Neural progenitor cell (in vitro differentiated cells): ENCODE measurements around the gene POU1F1. TPM values are rescaled to one million over a fixed set of nuclear protein-coding genes. Genes with fewer than 3 reads are reported as not detected.

ENCODE experiments used
- DNase-seq: peaks from one replicate; pipeline ENCODE4 v3.0.0-alpha.2; 2016; ENCODE audit warnings: low spot score
- H2AFZ ChIP-seq: fragments of 200-600 bp; sonication (generic); replicated peaks from 2 replicates; pipeline ENCODE4 v1.6.1; 2016; ENCODE audit warnings: antibody characterized with exemption
- H3F3A ChIP-seq: fragments of 200-600 bp; sonication (generic); 2 replicates; pipeline ENCODE4 v1.6.1; 2016; ENCODE audit warnings: antibody characterized with exemption, low read depth
- H3K27ac ChIP-seq: fragments of 200-600 bp; sonication (generic); 2 replicates; pipeline ENCODE4 v1.5.1; 2016; ENCODE audit warnings: mild to moderate bottlenecking
- H3K27me3 ChIP-seq: fragments of 200-600 bp; sonication (generic); 2 replicates; pipeline ENCODE4 v1.6.1; 2016; ENCODE audit warnings: mild to moderate bottlenecking, moderate library complexity
- H3K36me3 ChIP-seq: fragments of 200-600 bp; sonication (generic); 2 replicates; pipeline ENCODE4 v1.5.1; 2016
- H3K4me1 ChIP-seq: fragments of 200-600 bp; sonication (generic); 2 replicates; pipeline ENCODE4 v1.6.1; 2016; ENCODE audit warnings: mixed run types
- H3K4me2 ChIP-seq: fragments of 200-600 bp; sonication (generic); 2 replicates; pipeline ENCODE4 v1.6.1; 2016
- H3K4me3 ChIP-seq: fragments of 200-600 bp; sonication (generic); 2 replicates; pipeline ENCODE4 v1.5.1; 2016
- H3K79me2 ChIP-seq: fragments of 200-600 bp; sonication (generic); 2 replicates; pipeline ENCODE4 v1.6.1; 2016; ENCODE audit warnings: low read depth
- H3K9ac ChIP-seq: fragments of 200-600 bp; sonication (generic); 2 replicates; pipeline ENCODE4 v1.6.1; 2016
- H3K9me3 ChIP-seq: fragments of 200-600 bp; sonication (generic); 2 replicates; pipeline ENCODE4 v1.5.1; 2016; ENCODE audit warnings: low read depth
- H4K20me1 ChIP-seq: fragments of 200-600 bp; sonication (generic); 2 replicates; pipeline ENCODE4 v1.6.1; 2016; ENCODE audit warnings: low read depth
- H3K27ac Mint-ChIP-seq: 3 replicates; pipeline ENCODE4 v1.8.0; 2021; ENCODE audit warnings: mixed read lengths
- H3K27me3 Mint-ChIP-seq: 2 replicates; pipeline ENCODE4 v1.8.0; 2022; ENCODE audit warnings: low read depth, mild to moderate bottlenecking, inconsistent platforms, moderate library complexity, mixed read lengths; ENCODE audit not compliant: insufficient read depth
- H3K36me3 Mint-ChIP-seq: 3 replicates; pipeline ENCODE4 v1.8.0; 2021; ENCODE audit warnings: mixed read lengths
- H3K4me1 Mint-ChIP-seq: 3 replicates; pipeline ENCODE4 v1.8.0; 2021; ENCODE audit warnings: mixed read lengths
- H3K4me3 Mint-ChIP-seq: 3 replicates; pipeline ENCODE4 v1.8.0; 2021; ENCODE audit warnings: mild to moderate bottlenecking, moderate library complexity, mixed read lengths
- H3K9me3 Mint-ChIP-seq: 3 replicates; pipeline ENCODE4 v1.8.0; 2020; ENCODE audit warnings: mixed read lengths
- EZH2 ChIP-seq: fragments of 200-600 bp; sonication (generic); IDR thresholded peaks from 2 replicates; pipeline ENCODE4 v1.6.1; 2017; ENCODE audit warnings: antibody characterized with exemption, mild to moderate bottlenecking, moderate library complexity
- EZH2phosphoT487 ChIP-seq: fragments of 200-600 bp; sonication (generic); IDR thresholded peaks from 2 replicates; pipeline ENCODE4 v1.6.1; 2017; ENCODE audit warnings: antibody characterized with exemption
- total RNA-seq: library from RNA; depleted of rRNA; stranded (reverse); fragments of >200 nt; gene quantifications from 2 replicates; pipeline ENCODE4 v1.2.3, GENCODE V29; 2015; ENCODE audit warnings: low replicate concordance
- TF ChIP-seq, protein P1 (sequence below): fragments of 200-600 bp; sonication (generic); IDR thresholded peaks from 2 replicates; pipeline ENCODE4 v1.5.1; 2017; ENCODE audit warnings: antibody characterized with exemption, mild to moderate bottlenecking

The POU1F1 gene
- total RNA-seq, 1 donor from 2014 or later = not detected

DNA sequence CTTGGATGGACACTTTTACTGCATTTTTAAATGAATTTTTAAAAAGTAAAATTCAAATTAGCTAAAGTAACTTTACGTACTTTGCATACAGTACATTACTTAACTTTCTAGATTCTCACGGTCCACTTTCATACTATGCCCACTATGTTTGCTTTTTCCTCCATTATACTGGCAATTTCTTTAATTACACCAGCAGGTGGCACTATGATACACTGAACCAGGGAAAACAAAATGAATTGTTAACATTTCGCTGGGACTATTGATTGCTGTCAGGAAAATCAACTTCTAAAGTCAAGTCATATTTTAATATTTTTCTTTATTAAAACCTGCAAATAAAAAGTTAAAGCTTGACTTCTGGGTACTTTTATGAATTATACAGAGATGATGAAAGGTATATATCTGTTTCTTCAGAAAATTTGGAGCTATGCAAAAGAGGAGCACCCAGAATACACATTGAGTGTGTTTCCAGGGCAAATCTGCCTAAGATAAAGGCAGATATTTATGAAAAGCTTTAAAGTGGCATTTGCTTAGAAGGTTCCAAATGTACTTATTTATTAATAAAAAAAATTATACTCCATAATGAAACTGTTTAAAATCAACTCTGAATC lies 21.8 kb upstream of the POU1F1 start:
- TF ChIP-seq EZH2 = no peak
- TF ChIP-seq, protein P1, sequence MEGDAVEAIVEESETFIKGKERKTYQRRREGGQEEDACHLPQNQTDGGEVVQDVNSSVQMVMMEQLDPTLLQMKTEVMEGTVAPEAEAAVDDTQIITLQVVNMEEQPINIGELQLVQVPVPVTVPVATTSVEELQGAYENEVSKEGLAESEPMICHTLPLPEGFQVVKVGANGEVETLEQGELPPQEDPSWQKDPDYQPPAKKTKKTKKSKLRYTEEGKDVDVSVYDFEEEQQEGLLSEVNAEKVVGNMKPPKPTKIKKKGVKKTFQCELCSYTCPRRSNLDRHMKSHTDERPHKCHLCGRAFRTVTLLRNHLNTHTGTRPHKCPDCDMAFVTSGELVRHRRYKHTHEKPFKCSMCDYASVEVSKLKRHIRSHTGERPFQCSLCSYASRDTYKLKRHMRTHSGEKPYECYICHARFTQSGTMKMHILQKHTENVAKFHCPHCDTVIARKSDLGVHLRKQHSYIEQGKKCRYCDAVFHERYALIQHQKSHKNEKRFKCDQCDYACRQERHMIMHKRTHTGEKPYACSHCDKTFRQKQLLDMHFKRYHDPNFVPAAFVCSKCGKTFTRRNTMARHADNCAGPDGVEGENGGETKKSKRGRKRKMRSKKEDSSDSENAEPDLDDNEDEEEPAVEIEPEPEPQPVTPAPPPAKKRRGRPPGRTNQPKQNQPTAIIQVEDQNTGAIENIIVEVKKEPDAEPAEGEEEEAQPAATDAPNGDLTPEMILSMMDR = peak; percentile 82
- Histone ChIP-seq H3K36me3 (no peaks in the 10 kb centered on the region), H3K4me3 (no peak overlapping the region), H3F3A (no peaks in the 10 kb centered on the region), H3K4me1 (no peaks in the 10 kb centered on the region), H3K27ac (no peak overlapping the region), H3K4me2 (no peak overlapping the region), H3K9me3 (no peaks in the 10 kb centered on the region), H3K9ac (no peak overlapping the region), H2AFZ (peak overlapping the region; percentile 27), H4K20me1 (no peaks in the 10 kb centered on the region), H3K79me2 (no peaks in the 10 kb centered on the region), H3K27me3 (no peaks in the 10 kb centered on the region)
- peak; percentile 55 for DNase-seq
- Mint-ChIP-seq H3K4me3 (no peak overlapping the region), H3K27ac (no peak overlapping the region), H3K27me3 (no peaks in the 10 kb centered on the region), H3K36me3 (no peaks in the 10 kb centered on the region), H3K4me1 (no peaks in the 10 kb centered on the region), H3K9me3 (no peaks in the 10 kb centered on the region)

DNA sequence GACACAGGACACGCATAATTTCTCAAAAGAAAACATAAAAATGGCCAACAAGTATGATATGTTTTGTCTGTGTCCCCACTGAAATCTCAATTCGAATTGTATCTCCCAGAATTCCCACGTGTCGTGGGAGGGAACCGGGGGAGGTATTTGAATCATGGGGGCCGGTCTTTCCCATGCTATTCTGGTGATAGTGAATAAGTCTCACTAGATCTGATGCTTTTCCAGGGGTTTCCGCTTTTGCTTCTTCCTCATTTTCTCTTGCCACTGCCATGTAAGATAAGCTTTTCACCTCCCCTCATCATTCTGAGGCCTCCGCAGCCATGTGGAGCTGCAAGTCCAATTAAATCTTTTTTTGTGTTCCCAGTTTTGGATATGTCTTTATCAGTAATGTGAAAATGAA lies 12.1 kb upstream of the POU1F1 start:
- Mint-ChIP-seq H3K36me3 (no peaks in the 10 kb centered on the region), H3K9me3 (no peaks in the 10 kb centered on the region), H3K4me1 (no peaks in the 10 kb centered on the region), H3K27ac (no peak overlapping the region), H3K4me3 (no peak overlapping the region), H3K27me3 (peaks cover 2% of the 10 kb centered on the region)
- H3K4me3 ChIP-seq = no peak overlapping the region
- no peaks in the 10 kb centered on the region for H4K20me1 ChIP-seq
- H3K4me2 ChIP-seq = no peak overlapping the region
- no peak for TF ChIP-seq EZH2phosphoT487
- TF ChIP-seq, protein P1 = no peak
- TF ChIP-seq EZH2 = no peak
- H3F3A ChIP-seq = no peaks in the 10 kb centered on the region
- no peaks in the 10 kb centered on the region for H3K79me2 ChIP-seq
- no peaks in the 10 kb centered on the region for H3K36me3 ChIP-seq
- H3K9ac ChIP-seq = no peak overlapping the region
- H3K27me3 ChIP-seq = no peaks in the 10 kb centered on the region
- no peaks in the 10 kb centered on the region for H3K4me1 ChIP-seq
- no peak for DNase-seq
- H3K27ac ChIP-seq = no peak overlapping the region
- H2AFZ ChIP-seq = no peak overlapping the region
- no peaks in the 10 kb centered on the region for H3K9me3 ChIP-seq

DNA sequence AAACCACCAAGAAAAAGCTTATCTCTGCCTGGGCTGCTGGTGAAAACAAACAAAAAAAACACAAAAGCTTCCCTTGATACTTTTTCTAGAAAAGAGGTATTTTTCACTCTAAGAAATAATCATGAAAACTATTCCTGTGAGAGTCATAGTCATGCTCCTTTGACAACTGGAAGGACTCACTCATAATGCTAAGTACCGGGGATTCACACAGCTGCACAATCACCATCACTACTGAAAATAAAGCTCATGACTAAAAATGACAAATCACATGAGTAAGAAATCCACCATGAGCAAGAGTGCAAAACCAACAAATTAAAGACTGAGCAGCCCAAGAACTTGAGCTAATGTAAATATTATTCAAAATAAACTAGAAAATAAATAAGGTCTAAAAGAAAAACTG lies 10.6 kb upstream of the POU1F1 start:
- Mint-ChIP-seq H3K27ac (no peak overlapping the region), H3K9me3 (no peaks in the 10 kb centered on the region), H3K36me3 (no peaks in the 10 kb centered on the region), H3K4me1 (no peaks in the 10 kb centered on the region), H3K27me3 (peaks cover 2% of the 10 kb centered on the region), H3K4me3 (no peak overlapping the region)
- Histone ChIP-seq H3K9ac (no peak overlapping the region), H3K36me3 (no peaks in the 10 kb centered on the region), H3K79me2 (no peaks in the 10 kb centered on the region), H3K27ac (no peak overlapping the region), H3F3A (no peaks in the 10 kb centered on the region), H3K4me3 (no peak overlapping the region), H3K27me3 (no peaks in the 10 kb centered on the region), H3K4me2 (no peak overlapping the region), H3K9me3 (no peaks in the 10 kb centered on the region), H3K4me1 (no peaks in the 10 kb centered on the region), H4K20me1 (no peaks in the 10 kb centered on the region), H2AFZ (no peak overlapping the region)
- DNase-seq = no peak
- TF ChIP-seq EZH2phosphoT487 (no peak), EZH2 (no peak)
- TF ChIP-seq, protein P1 = no peak
